GM18858 (cell line): ENCODE data around the gene ZNF664.

Experiments used
- ATAC-seq: cut with Tn5 transposase; IDR thresholded peaks from one replicate; pipeline ENCODE4 v1.9.1; 2021; ENCODE audit not compliant: unreplicated experiment

ZNF664 gene

GRCh38 chr12:124006846-124007713, 34.1 kb downstream of the ZNF664 start:
- no peak for ATAC-seq

GRCh38 chr12:124007826-124008570, 35.0 kb downstream of the ZNF664 start:
- ATAC-seq: no peak

GRCh38 chr12:124008595-124008994, 35.6 kb downstream of the ZNF664 start:
- ATAC-seq: no peak

GRCh38 chr12:124009781-124010180, 36.8 kb downstream of the ZNF664 start:
- no peak for ATAC-seq

GRCh38 chr12:124010687-124011086, 37.7 kb downstream of the ZNF664 start:
- no peak for ATAC-seq

GRCh38 chr12:124011435-124012115, 38.6 kb downstream of the ZNF664 start:
- ATAC-seq: no peak

- ATAC-seq: no peak
These were observed 40.1 kb downstream of the ZNF664 start for GRCh38 chr12:124013073-124013472.

GRCh38 chr12:124015494-124016461, 42.8 kb downstream of the ZNF664 start:
- ATAC-seq: no peak

GRCh38 chr12:124017064-124017463, 44.0 kb downstream of the ZNF664 start:
- no peak for ATAC-seq

- no peak for ATAC-seq
These were observed 45.5 kb downstream of the ZNF664 start for GRCh38 chr12:124018539-124018938.

- ATAC-seq: no peak
These were observed 46.1 kb downstream of the ZNF664 start for GRCh38 chr12:124019115-124019514.

- no peak for ATAC-seq
These were observed 47.5 kb downstream of the ZNF664 start for GRCh38 chr12:124020514-124020949.

- no peak for ATAC-seq
These were observed 48.0 kb downstream of the ZNF664 start for GRCh38 chr12:124021007-124021406.

- ATAC-seq: no peak
These were observed 49.1 kb downstream of the ZNF664 start for GRCh38 chr12:124022161-124022560.

- ATAC-seq: no peak
These were observed 51.3 kb downstream of the ZNF664 start for GRCh38 chr12:124024263-124024678.

GRCh38 chr12:124024776-124025175, 51.8 kb downstream of the ZNF664 start:
- ATAC-seq: no peak

GRCh38 chr12:124025661-124026060, 52.6 kb downstream of the ZNF664 start:
- no peak for ATAC-seq

GRCh38 chr12:124026755-124027745, 54.0 kb downstream of the ZNF664 start:
- no peak for ATAC-seq
